Loucy (cell line): Measurements from ENCODE around the gene HADHA.

Source experiments
- H2AFZ ChIP-seq: fragments of 200-600 bp; sonication (generic); 2 replicates; pipeline ENCODE4 v1.6.0; 2016; ENCODE audit warnings: antibody characterized with exemption, mild to moderate bottlenecking, low read length, moderate library complexity
- H3F3A ChIP-seq: fragments of 200-600 bp; 2 replicates; pipeline ENCODE4 v1.6.0; 2016; ENCODE audit warnings: antibody characterized with exemption, low read depth, mild to moderate bottlenecking
- H3K27me3 ChIP-seq: fragments of 200-600 bp; sonication (generic); 2 replicates; pipeline ENCODE4 v1.6.1; 2014; ENCODE audit warnings: low read length, mild to moderate bottlenecking; ENCODE audit not compliant: insufficient read depth, poor library complexity, severe bottlenecking
- H3K36me3 ChIP-seq: fragments of 200-600 bp; sonication (generic); 2 replicates; pipeline ENCODE4 v1.6.1; 2016; ENCODE audit warnings: low read length; ENCODE audit not compliant: insufficient read depth
- H3K4me1 ChIP-seq: fragments of 200-600 bp; sonication (generic); 2 replicates; pipeline ENCODE4 v1.5.1; 2014; ENCODE audit warnings: low read length, mild to moderate bottlenecking; ENCODE audit not compliant: insufficient read depth, poor library complexity, severe bottlenecking
- H3K4me2 ChIP-seq: fragments of 200-600 bp; sonication (generic); 2 replicates; pipeline ENCODE4 v1.6.0; 2014; ENCODE audit warnings: antibody characterized with exemption, low read length, low read depth, mild to moderate bottlenecking; ENCODE audit not compliant: poor library complexity, severe bottlenecking
- H3K4me3 ChIP-seq: fragments of 200-600 bp; sonication (generic); 2 replicates; pipeline ENCODE4 v1.5.1; 2014; ENCODE audit warnings: low read length, mild to moderate bottlenecking, mixed read lengths; ENCODE audit not compliant: poor library complexity, severe bottlenecking
- H3K79me2 ChIP-seq: fragments of 200-600 bp; sonication (generic); 2 replicates; pipeline ENCODE4 v1.6.1; 2014; ENCODE audit warnings: low read length; ENCODE audit not compliant: insufficient read depth
- H3K9ac ChIP-seq: fragments of 200-600 bp; sonication (generic); 2 replicates; pipeline ENCODE4 v1.6.0; 2014; ENCODE audit warnings: mild to moderate bottlenecking, low read depth, low read length, moderate library complexity; ENCODE audit not compliant: poor library complexity, severe bottlenecking
- H3K9me2 ChIP-seq: fragments of 200-600 bp; sonication (generic); replicated peaks from 2 replicates; pipeline ENCODE4 v1.6.1; 2016; ENCODE audit warnings: low read depth, low read length, mixed read lengths
- H3K9me3 ChIP-seq: fragments of 200-600 bp; sonication (generic); 2 replicates; pipeline ENCODE4 v1.6.1; 2014; ENCODE audit warnings: mild to moderate bottlenecking, antibody characterized with exemption, low read length, low read depth; ENCODE audit not compliant: insufficient read depth
- H4K20me1 ChIP-seq: fragments of 200-600 bp; sonication (generic); 2 replicates; pipeline ENCODE4 v1.6.0; 2014; ENCODE audit warnings: antibody characterized with exemption, low read length, mild to moderate bottlenecking; ENCODE audit not compliant: insufficient read depth, poor library complexity, severe bottlenecking
- EZH2phosphoT487 ChIP-seq: fragments of 200-600 bp; IDR thresholded peaks from 2 replicates; pipeline ENCODE4 v1.6.1; 2018; ENCODE audit warnings: antibody characterized with exemption, mild to moderate bottlenecking, moderate library complexity, borderline replicate concordance
- TF ChIP-seq, protein P1 (sequence below): fragments of 200-600 bp; sonication (generic); conservative IDR thresholded peaks from 2 replicates; pipeline ENCODE4 v1.5.1; 2014; ENCODE audit warnings: mild to moderate bottlenecking, antibody characterized with exemption, low read length

HADHA gene

DNA sequence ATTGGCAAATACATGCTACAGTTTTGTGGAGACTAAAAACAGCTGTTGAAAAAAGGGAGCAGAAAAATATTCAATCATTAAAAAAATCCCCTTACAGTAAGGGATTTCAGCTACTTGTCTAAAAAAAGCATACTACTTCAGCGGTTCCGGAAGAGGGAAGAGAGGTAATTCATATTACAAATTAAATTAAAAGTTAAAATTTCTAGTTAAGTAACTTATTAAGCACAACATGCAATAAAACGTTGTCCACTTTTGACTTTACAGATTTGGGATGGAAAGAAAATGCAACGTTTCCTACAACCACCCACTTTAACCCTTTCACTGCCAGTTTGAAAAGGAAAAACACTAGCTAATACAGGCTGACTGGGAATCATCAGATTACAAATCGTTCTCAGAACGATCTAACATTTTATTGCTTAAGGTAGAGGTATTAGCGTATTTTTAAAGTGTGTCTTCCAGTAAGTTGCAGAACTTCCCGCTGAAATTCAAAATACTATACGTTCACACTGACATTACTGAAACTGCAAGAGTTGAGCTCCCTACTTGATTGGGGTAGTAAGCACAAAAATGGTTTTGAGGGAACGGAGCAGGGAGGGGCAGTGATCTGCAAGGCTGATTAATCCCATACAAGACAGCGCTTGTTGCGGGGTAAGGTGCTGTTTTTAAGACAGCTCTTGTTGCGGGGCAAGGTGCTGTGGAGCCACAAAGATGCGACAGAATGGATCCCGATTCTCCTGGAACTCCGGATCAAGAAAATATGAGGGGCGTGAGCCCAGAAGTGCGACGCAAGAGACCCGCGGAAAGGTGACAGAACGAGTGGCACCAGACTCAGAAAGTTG is 743 bp downstream of the HADHA start:
- Histone ChIP-seq H3K79me2 (peaks cover 94% of the 10 kb centered on the region), H3F3A (no peaks in the 10 kb centered on the region), H3K4me3 (peak overlapping the region; percentile 86), H2AFZ (peak overlapping the region; percentile 93), H3K27me3 (no peaks in the 10 kb centered on the region), H4K20me1 (peaks cover 23% of the 10 kb centered on the region), H3K36me3 (no peaks in the 10 kb centered on the region; the same call in 1 of the 2 replicates), H3K4me1 (peaks cover 41% of the 10 kb centered on the region), H3K9me3 (no peaks in the 10 kb centered on the region), H3K9ac (peak overlapping the region; percentile 81), H3K9me2 (no peaks in the 10 kb centered on the region), H3K4me2 (peak overlapping the region; percentile 92)
- TF ChIP-seq, protein P1, sequence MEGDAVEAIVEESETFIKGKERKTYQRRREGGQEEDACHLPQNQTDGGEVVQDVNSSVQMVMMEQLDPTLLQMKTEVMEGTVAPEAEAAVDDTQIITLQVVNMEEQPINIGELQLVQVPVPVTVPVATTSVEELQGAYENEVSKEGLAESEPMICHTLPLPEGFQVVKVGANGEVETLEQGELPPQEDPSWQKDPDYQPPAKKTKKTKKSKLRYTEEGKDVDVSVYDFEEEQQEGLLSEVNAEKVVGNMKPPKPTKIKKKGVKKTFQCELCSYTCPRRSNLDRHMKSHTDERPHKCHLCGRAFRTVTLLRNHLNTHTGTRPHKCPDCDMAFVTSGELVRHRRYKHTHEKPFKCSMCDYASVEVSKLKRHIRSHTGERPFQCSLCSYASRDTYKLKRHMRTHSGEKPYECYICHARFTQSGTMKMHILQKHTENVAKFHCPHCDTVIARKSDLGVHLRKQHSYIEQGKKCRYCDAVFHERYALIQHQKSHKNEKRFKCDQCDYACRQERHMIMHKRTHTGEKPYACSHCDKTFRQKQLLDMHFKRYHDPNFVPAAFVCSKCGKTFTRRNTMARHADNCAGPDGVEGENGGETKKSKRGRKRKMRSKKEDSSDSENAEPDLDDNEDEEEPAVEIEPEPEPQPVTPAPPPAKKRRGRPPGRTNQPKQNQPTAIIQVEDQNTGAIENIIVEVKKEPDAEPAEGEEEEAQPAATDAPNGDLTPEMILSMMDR = no peak
- no peak for TF ChIP-seq EZH2phosphoT487

DNA sequence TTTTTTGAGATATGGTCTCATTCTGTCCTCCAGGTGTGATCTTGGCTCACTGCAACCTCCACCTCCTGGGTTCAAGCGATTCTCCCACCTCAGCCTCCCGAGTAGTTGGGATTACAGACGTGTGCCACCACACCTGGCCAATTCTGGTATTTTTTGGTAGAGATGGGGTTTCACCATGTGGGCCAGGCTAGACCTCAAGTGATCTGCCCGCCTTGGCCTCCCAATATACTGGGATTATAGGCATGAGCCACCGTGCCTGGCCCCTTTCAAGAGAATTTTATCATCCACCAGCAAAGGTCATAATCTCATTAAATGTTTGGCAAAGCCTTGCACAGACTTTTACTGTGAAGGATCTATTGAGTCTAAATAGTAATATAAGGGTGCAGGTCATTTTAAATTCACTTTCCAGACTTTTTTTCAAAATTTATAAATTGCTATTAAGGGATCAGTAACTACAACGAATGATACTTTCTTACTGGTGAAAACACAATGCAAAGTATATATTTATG is 2.5 kb downstream of the HADHA start:
- no peaks in the 10 kb centered on the region for H3F3A ChIP-seq
- H3K9me2 ChIP-seq = no peaks in the 10 kb centered on the region
- H4K20me1 ChIP-seq = peaks cover 20% of the 10 kb centered on the region
- peaks cover 79% of the 10 kb centered on the region for H3K79me2 ChIP-seq
- H3K9ac ChIP-seq = peak overlapping the region; percentile 81
- H2AFZ ChIP-seq = no peak overlapping the region
- H3K4me2 ChIP-seq = peak overlapping the region; percentile 92
- H3K9me3 ChIP-seq = no peaks in the 10 kb centered on the region
- H3K4me3 ChIP-seq = peak overlapping the region; percentile 86
- peaks cover 10% of the 10 kb centered on the region; the same call in 1 of the 2 replicates for H3K36me3 ChIP-seq
- TF ChIP-seq EZH2phosphoT487 = no peak
- TF ChIP-seq, protein P1 = no peak
- peaks cover 35% of the 10 kb centered on the region for H3K4me1 ChIP-seq
- H3K27me3 ChIP-seq = no peaks in the 10 kb centered on the region

DNA sequence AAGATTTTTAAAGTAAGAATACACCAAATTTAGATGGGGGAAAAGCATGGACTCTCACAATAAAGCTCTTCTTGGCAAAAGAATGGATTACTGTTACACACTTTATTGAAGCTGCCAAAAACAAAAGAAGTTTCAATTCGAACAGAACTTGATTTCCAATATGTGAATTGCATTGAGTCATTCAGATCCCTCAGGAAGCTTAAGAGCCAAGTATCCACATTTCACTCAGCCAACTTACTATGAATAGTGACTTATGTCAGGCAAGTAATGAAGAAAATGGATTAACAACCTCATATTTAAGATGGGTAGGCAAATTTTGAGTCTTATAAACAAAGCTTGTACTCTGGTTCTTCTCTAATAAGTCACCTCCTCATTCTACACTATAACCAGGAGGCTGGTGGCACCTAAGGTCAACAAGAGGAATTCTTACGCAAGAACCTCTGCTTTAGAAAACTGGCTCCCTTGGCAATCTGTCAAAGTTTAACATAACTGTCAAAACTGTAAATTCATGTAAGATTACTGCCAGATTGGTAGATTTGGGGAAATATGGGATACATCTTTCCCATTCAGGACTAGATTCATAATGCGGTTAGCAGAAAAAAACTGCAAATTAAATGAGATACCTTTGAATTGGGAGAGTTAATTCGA is 6.0 kb downstream of the HADHA start:
- Histone ChIP-seq H3K36me3 (peaks cover 44% of the 10 kb centered on the region), H3K4me2 (no peak overlapping the region)

More for the DNA sequence above, 6.0 kb downstream of the HADHA start:
- Histone ChIP-seq H3K27me3 (no peaks in the 10 kb centered on the region), H3K9ac (no peak overlapping the region), H3K9me2 (no peaks in the 10 kb centered on the region), H2AFZ (no peak overlapping the region), H3K9me3 (no peaks in the 10 kb centered on the region), H3K4me3 (no peak overlapping the region), H3K4me1 (peaks cover 23% of the 10 kb centered on the region), H4K20me1 (peaks cover 2% of the 10 kb centered on the region), H3K79me2 (peaks cover 44% of the 10 kb centered on the region), H3F3A (no peaks in the 10 kb centered on the region)
- TF ChIP-seq, protein P1 = no peak
- no peak for TF ChIP-seq EZH2phosphoT487
